ENCODE measurements around the gene CYP4X1.
"Not testable (repeated sequence)": the region's sequence is repeated elsewhere in the genome, so short reads cannot be mapped to it uniquely, and the experiment has no call there.

CYP4X1 gene, protein sequence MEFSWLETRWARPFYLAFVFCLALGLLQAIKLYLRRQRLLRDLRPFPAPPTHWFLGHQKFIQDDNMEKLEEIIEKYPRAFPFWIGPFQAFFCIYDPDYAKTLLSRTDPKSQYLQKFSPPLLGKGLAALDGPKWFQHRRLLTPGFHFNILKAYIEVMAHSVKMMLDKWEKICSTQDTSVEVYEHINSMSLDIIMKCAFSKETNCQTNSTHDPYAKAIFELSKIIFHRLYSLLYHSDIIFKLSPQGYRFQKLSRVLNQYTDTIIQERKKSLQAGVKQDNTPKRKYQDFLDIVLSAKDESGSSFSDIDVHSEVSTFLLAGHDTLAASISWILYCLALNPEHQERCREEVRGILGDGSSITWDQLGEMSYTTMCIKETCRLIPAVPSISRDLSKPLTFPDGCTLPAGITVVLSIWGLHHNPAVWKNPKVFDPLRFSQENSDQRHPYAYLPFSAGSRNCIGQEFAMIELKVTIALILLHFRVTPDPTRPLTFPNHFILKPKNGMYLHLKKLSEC

DNA sequence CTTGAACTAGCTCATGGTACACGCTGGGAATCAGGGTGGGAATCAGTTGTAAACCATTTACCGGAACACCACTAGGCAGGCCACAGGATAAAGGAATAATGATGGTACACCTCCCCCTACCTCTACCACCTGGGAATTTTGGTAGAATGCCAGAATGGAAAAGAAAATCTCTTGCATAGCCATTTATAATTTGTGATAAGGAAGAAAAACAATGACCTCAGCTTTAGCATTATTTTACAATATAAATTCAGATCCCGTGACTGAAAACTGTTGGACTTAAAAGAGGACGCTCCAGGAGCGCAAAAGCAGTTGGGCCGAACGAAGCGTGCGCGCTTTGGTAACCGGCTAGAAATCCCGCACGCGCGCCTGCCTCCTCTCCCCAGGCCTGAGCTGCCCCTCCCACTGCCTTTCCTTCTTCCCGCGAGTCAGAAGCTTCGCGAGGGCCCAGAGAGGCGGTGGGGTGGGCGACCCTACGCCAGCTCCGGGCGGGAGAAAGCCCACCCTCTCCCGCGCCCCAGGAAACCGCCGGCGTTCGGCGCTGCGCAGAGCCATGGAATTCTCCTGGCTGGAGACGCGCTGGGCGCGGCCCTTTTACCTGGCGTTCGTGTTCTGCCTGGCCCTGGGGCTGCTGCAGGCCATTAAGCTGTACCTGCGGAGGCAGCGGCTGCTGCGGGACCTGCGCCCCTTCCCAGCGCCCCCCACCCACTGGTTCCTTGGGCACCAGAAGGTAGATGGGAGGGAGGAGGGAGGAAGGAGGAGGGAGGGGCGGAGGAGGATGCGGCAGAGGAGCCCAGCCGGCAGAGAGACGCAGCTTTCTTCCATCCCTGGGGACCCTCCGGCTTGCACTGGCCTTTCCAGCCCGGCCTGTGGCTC, at the start of gene CYP4X1:
Gene CYP4X1, plus strand, starts transcription at position 402 of the 873 bp plus-strand sequence. Its CDS starts 149 bp downstream, at position 551.
- ChIA-PET POLR2A (no interaction called here), CTCF (no interaction called here)
- DNase-seq (ENCODE audit: extremely low spot score) = peak; percentile 25
- TF ChIP-seq LEF1 (IDR thresholded peaks at IDR 0.05; ENCODE audit: borderline replicate concordance) = no peak
- TF ChIP-seq ELF4 (IDR thresholded peaks at IDR 0.05) = no peak
- TF ChIP-seq NFRKB (IDR thresholded peaks at IDR 0.05) = no peak
- TF ChIP-seq CTBP1 (IDR thresholded peaks at IDR 0.05; ENCODE audit: borderline replicate concordance) = no peak
- TF ChIP-seq TARDBP (IDR thresholded peaks at IDR 0.05) = no peak
- TF ChIP-seq FOXK2 (IDR thresholded peaks at IDR 0.05) = no peak
- TF ChIP-seq, protein P1, sequence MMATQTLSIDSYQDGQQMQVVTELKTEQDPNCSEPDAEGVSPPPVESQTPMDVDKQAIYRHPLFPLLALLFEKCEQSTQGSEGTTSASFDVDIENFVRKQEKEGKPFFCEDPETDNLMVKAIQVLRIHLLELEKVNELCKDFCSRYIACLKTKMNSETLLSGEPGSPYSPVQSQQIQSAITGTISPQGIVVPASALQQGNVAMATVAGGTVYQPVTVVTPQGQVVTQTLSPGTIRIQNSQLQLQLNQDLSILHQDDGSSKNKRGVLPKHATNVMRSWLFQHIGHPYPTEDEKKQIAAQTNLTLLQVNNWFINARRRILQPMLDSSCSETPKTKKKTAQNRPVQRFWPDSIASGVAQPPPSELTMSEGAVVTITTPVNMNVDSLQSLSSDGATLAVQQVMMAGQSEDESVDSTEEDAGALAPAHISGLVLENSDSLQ (IDR thresholded peaks at IDR 0.05) = no peak
- no peak for TF ChIP-seq ARNT (IDR thresholded peaks at IDR 0.05)
- no peak for TF ChIP-seq SUZ12 (IDR thresholded peaks at IDR 0.05)
- TF ChIP-seq L3MBTL2 (conservative IDR thresholded peaks at IDR 0.05) = no peak
- no peak for TF ChIP-seq SP1 (IDR thresholded peaks at IDR 0.05)

DNA sequence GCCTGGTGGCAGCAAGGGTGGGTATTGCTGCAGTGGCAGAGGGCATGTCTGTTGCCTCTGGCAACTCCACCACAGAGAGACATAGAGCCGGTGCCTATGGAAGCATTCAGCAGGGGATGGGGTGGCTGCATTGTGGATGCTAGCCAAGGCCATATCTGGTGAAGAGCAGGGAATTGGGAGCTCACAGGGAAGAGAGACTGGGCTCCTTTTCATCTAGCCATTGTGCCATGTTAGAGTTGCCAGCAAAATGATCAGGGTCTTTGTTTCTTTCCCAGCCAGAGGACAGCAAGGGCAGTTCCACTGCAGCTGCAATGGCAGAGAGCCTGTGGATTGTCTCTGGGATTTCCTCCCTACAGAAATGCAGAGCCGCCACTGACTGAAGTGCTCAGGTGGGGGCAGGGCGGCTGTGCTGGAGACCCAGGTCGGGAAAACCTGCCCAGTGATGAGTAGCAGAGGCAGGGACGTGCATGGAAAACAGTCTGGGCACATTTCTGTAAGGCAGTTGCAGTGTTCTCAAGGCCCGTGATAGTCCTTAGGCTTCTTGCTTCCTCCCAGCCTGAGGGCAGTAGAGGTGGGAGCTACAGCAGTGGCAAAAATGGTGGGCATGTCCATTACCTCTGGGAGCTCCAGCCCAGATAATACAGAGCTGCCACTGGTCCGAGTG, 40.2 kb upstream of the CYP4X1 start:
- DNase-seq (ENCODE audit: extremely low spot score) = no peak
- ChIA-PET CTCF (no interaction called here), POLR2A (no interaction called here)
- TF ChIP-seq ELF4 (IDR thresholded peaks at IDR 0.05) (no peak), TARDBP (IDR thresholded peaks at IDR 0.05) (no peak), BHLHE40 (IDR thresholded peaks at IDR 0.05; ENCODE audit: borderline replicate concordance) (no peak), LEF1 (IDR thresholded peaks at IDR 0.05; ENCODE audit: borderline replicate concordance) (no peak), NFRKB (IDR thresholded peaks at IDR 0.05) (no peak), HDGF (IDR thresholded peaks at IDR 0.05; ENCODE audit: borderline replicate concordance) (no peak), CTBP1 (IDR thresholded peaks at IDR 0.05; ENCODE audit: borderline replicate concordance) (no peak)

DNA sequence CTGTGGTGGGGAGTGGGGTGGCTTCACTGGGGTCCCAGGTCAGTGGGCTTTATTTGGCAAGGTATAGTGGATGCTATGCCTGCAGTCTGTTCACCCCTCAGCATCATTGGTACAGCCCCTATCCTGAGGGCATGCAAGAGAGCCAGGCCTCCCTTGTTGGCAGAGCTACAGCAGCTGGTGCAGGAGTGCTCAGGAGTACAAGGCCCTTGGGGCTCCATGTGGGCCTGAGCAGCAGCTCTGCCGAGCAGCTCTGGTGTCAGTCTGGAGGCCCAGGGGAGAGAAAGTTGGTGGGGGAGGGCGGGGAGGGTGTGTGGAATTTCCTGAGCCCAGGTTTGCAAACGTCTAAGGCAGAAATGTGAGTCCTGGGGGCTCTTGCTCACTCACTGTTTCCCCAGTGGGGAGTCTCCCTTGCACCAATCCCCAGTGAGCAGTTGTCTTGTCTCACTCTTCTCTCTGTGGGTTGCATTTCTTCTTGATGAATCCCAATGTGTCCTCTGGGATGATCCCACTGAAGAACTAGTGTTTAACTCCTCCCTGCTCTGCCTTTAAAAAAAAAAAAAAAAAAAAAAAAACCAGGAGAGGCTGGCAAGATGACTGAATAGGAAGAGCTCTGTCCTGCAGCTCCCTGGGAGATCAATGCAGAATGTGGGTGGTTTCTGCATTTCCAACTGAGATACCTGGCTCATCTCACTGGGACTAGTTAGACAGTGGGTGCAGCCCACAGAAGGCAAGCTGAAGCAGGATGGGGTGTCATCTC, 39.5 kb upstream of the CYP4X1 start:
- no peak for DNase-seq (ENCODE audit: extremely low spot score)
- POLR2A ChIA-PET = no interaction called here
- CTCF ChIA-PET = interaction anchor here (0.8 kb wide), 1 partner anchor 9 kb away, joined by 3 read pairs; no protein-coding TSS in a partner anchor
- no peak for TF ChIP-seq HDGF (IDR thresholded peaks at IDR 0.05; ENCODE audit: borderline replicate concordance)
- no peak for TF ChIP-seq BHLHE40 (IDR thresholded peaks at IDR 0.05; ENCODE audit: borderline replicate concordance)
- TF ChIP-seq, protein P1 (IDR thresholded peaks at IDR 0.05) = no peak
- TF ChIP-seq TARDBP (IDR thresholded peaks at IDR 0.05) = no peak
- TF ChIP-seq ARNT (IDR thresholded peaks at IDR 0.05) = no peak
- no peak for TF ChIP-seq L3MBTL2 (conservative IDR thresholded peaks at IDR 0.05)
- TF ChIP-seq ELF4 (IDR thresholded peaks at IDR 0.05) = no peak
- TF ChIP-seq ZNF384 (IDR thresholded peaks at IDR 0.05) = no peak
- no peak for TF ChIP-seq SP1 (IDR thresholded peaks at IDR 0.05)
- TF ChIP-seq SUZ12 (IDR thresholded peaks at IDR 0.05) = no peak
- TF ChIP-seq CTBP1 (IDR thresholded peaks at IDR 0.05; ENCODE audit: borderline replicate concordance) = no peak
- no peak for TF ChIP-seq NFRKB (IDR thresholded peaks at IDR 0.05)
- TF ChIP-seq LEF1 (IDR thresholded peaks at IDR 0.05; ENCODE audit: borderline replicate concordance) = no peak
- no peak for TF ChIP-seq FOXM1 (IDR thresholded peaks at IDR 0.05; ENCODE audit: borderline replicate concordance)
- TF ChIP-seq FOXK2 (IDR thresholded peaks at IDR 0.05) = no peak

DNA sequence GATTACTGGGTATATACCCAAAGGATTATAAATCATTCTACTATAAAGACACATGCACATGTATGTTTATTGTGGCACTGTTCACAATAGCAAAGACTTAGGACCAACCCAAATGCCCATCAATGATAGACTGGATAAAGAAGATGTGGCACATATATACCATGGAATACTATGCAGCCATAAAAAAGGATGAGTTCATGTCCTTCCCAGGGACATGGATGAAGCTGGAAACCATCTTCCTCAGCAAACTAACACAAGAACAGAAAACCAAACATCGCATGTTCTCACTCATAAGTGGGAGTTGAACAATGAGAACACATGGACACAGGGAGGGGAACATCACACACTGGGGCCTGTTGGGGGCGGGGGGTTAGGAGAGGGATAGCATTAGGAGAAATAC, 32.9 kb upstream of the CYP4X1 start:
- CTCF ChIA-PET = not testable (repeated sequence)

DNA sequence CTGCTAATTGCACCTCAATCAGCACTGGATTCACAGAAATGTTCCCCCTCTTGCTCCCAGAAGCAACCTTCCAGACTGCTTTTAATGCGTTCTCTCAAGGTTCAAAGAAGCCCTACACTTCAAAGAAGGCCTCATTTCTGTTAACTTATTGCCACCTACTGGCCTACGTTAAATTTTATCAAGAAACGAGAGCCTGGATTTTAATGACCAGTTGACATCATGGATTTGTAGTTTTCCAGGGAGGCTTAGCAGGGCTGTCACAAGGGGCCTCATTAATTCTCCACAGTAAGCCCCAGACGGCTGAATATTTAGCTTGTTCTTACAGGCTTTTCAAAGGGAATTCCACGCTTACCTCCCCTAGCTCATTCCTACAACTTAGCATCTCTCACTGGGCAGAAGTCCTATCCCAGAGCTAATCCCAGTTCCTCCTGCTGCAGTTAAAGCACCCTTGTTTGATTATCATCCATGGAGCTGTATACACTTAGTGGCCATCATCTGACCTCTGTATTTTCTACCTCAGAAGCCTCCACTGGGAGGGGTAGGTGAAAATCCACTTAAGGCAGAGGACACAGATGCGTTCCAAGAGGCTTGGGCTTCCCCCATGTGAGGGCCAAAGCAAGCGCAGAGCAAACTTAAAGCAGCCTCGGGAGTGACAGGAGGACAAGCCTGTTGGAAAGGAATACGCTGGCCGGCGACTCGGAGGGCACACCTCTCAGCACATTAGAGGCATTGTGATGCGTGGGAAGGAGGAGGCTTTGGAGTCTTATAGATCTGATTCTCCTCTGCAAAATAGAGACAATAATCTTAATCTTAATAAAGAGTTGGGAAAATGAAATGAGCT, 32.2 kb upstream of the CYP4X1 start:
- CTCF ChIA-PET = no interaction called here
- POLR2A ChIA-PET = no interaction called here
- TF ChIP-seq CTBP1 (IDR thresholded peaks at IDR 0.05; ENCODE audit: borderline replicate concordance) = no peak
- DNase-seq (ENCODE audit: extremely low spot score) = peak; percentile 26

More for the DNA sequence above, 32.9 kb upstream of the CYP4X1 start:
- DNase-seq (ENCODE audit: extremely low spot score); POLR2A ChIA-PET: not testable (repeated sequence)

Measured in HEK293T (cell line).